GM12874 (cell line): ENCODE data around the gene CCDC137.

Experiments used
- TF ChIP-seq, protein P1 (sequence below): IDR thresholded peaks from 2 replicates; pipeline ENCODE4 v1.5.1; 2011; ENCODE audit warnings: low read depth, mild to moderate bottlenecking, control low read depth, low read length, moderate library complexity; ENCODE audit not compliant: insufficient read depth

Gene CCDC137

DNA sequence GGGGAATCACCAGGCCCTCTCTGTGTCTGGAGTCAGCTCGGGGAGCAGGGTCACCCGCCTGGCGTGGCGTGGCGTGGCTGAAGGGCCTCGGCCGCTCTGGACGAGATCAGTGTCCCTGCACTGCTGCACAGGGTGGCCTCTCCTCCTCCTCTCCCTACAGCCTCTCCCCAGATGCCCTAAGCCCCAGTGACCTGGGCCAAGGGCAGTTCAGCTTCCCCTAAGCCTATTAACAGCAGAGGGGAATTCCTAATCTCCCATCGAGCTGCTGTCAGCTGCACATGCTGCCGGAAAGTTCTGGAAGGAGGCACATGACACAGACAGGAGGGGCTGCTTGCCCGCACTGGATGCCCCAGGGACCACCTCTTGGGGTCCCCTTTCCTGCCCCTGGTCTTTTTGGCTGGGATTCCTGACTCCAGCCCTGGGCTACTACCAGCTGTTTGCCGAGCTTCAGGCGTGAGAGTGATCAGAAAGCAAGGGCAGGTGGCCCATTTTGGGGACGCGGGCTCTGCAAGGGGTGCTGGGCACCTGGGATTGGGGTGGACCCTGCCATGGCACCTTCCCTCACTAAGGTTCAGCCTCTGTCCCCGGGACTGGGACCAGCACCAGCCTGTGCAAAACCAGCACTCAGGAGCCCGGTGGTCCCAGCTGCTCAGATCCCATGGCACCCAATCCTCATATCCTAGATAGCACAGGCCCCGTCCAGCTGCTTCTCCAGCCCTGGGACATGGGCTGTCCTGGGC, 11.0 kb upstream of the CCDC137 start:
- TF ChIP-seq, protein P1, sequence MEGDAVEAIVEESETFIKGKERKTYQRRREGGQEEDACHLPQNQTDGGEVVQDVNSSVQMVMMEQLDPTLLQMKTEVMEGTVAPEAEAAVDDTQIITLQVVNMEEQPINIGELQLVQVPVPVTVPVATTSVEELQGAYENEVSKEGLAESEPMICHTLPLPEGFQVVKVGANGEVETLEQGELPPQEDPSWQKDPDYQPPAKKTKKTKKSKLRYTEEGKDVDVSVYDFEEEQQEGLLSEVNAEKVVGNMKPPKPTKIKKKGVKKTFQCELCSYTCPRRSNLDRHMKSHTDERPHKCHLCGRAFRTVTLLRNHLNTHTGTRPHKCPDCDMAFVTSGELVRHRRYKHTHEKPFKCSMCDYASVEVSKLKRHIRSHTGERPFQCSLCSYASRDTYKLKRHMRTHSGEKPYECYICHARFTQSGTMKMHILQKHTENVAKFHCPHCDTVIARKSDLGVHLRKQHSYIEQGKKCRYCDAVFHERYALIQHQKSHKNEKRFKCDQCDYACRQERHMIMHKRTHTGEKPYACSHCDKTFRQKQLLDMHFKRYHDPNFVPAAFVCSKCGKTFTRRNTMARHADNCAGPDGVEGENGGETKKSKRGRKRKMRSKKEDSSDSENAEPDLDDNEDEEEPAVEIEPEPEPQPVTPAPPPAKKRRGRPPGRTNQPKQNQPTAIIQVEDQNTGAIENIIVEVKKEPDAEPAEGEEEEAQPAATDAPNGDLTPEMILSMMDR: no peak

GRCh38 chr17:81656118-81656743, 10.3 kb upstream of the CCDC137 start, which contains the start of gene PDE6G:
TSS of gene PDE6G (minus strand) at chr17:81656542. CDS start at chr17:81653305, 3,237 bp downstream.
- TF ChIP-seq, protein P1: no peak

DNA sequence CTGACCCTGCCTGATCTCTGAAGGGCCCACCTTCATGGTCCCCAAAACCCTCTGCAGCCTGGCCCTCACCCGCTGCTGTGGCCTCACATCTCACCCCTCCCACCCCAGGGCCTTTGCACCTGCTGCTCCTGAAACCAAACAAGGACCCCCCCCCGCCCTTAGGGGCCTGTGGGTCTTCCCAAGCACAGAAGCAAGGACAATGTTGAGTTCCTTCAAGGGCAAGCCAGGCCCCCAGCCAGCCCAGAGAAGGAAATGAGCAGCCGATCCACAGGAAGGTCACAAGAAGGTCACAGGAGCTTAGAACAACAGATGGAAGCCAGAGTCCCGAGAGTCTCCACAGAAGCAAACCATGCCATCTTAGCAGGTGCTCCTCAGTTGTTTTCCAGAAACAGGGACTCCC, 9.7 kb upstream of the CCDC137 start:
- TF ChIP-seq, protein P1: no peak

DNA sequence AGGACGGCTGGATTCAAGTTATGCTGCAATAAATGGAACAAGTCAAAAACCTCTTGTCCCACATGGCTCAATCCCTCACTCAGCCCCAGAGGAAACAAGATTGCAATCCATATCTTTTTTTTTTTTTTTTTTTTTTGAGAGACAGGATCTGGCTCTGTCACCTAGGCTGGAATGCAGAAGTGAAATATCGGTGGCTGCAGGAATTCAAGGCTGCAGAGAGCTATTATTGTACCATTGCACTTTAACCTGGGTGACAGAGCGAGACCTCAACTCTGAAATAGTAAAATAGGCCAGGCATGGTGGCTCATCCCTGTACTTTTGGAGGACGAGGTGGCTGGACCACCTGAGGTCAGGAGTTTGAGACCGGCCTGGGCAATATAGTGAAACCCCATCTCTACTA, 7.5 kb upstream of the CCDC137 start:
- TF ChIP-seq, protein P1: no peak

DNA sequence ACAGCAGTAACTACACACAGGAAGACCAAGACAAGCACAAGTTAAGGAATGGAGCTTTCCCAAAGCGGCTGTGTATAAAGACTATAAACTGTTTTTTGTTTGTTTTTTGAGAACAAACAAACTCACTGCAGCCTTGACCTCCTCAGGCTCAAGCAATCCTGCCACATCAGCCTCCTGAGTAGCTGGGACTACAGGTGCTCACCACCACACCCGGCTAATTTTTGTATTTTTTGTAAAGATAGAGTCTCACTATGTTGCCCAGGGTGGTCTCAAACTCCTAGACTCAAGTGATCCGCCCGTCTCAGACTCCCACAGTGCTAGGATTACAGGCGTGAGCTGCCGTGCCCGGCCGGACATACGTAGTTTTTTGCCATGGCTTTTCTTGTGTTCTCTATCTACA, 6.1 kb upstream of the CCDC137 start:
- TF ChIP-seq, protein P1: no peak

- TF ChIP-seq, protein P1: no peak
These were observed 4.5 kb upstream of the CCDC137 start for GRCh38 chr17:81662002-81662401.

GRCh38 chr17:81664051-81664470, 2.5 kb upstream of the CCDC137 start:
- TF ChIP-seq, protein P1: no peak
